GM06990 (cell line): Measurements from ENCODE around the gene GRIA4.

ENCODE experiments used
- DNase-seq: peaks from one replicate; pipeline ENCODE4 v3.0.0-alpha.2; 2011; ENCODE audit not compliant: insufficient read length; ENCODE audit errors: extremely low read depth
- H3K27me3 ChIP-seq: replicated peaks from 2 replicates; pipeline ENCODE4 v1.6.0; 2011; ENCODE audit warnings: low read length; ENCODE audit not compliant: control insufficient read depth, insufficient read depth
- H3K36me3 ChIP-seq: 2 replicates; pipeline ENCODE4 v1.5.1; 2011; ENCODE audit warnings: low read length; ENCODE audit not compliant: control insufficient read depth, insufficient read depth
- H3K4me3 ChIP-seq: replicated peaks from 2 replicates; pipeline ENCODE4 v1.5.1; 2011; ENCODE audit warnings: low read depth, mild to moderate bottlenecking, control low read depth, low read length
- TF ChIP-seq, protein P1 (sequence below): IDR thresholded peaks from 2 replicates; pipeline ENCODE4 v1.5.1; 2011; ENCODE audit warnings: low read length, control low read depth, mild to moderate bottlenecking, inconsistent platforms; ENCODE audit not compliant: insufficient read depth, poor library complexity, severe bottlenecking

GRIA4 gene

DNA sequence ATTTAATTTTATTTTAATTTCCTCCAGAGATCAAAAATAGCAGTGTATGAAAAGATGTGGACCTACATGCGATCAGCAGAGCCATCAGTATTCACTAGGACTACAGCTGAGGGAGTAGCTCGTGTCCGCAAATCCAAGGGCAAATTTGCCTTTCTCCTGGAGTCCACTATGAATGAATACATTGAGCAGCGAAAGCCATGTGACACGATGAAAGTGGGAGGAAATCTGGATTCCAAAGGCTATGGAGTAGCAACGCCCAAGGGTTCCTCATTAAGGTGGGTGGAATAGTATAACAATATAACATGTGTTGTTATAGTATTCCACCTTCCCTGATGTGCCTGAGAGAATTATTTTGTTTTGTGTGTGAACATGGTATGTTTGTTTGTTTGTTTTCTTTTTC lies 323.8 kb downstream of the GRIA4 start:
- Histone ChIP-seq H3K36me3 (no peaks in the 10 kb centered on the region), H3K4me3 (no peak overlapping the region), H3K27me3 (no peaks in the 10 kb centered on the region)
- DNase-seq = no peak
- TF ChIP-seq, protein P1, sequence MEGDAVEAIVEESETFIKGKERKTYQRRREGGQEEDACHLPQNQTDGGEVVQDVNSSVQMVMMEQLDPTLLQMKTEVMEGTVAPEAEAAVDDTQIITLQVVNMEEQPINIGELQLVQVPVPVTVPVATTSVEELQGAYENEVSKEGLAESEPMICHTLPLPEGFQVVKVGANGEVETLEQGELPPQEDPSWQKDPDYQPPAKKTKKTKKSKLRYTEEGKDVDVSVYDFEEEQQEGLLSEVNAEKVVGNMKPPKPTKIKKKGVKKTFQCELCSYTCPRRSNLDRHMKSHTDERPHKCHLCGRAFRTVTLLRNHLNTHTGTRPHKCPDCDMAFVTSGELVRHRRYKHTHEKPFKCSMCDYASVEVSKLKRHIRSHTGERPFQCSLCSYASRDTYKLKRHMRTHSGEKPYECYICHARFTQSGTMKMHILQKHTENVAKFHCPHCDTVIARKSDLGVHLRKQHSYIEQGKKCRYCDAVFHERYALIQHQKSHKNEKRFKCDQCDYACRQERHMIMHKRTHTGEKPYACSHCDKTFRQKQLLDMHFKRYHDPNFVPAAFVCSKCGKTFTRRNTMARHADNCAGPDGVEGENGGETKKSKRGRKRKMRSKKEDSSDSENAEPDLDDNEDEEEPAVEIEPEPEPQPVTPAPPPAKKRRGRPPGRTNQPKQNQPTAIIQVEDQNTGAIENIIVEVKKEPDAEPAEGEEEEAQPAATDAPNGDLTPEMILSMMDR = no peak

DNA sequence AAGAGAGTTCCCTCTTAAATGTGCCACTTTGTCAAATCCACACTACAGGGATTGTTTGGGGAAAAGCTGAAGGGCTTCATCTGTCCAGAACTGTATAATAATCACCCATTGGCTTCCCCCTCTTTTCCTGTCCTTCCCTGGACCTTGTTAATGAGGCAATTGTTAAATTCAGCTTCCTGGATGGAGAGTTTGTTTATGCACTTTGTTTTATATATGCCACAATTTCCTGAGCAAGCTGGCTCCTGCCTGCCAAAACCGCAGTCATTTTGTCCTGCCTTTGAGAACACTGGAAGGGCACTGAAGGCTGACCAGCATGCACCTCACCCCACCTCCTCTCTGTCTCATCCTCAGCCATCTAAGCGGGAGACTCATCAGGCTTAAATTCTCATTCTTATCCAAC lies 325.9 kb downstream of the GRIA4 start:
- no peak for DNase-seq
- Histone ChIP-seq H3K4me3 (no peak overlapping the region), H3K27me3 (no peaks in the 10 kb centered on the region), H3K36me3 (no peaks in the 10 kb centered on the region)
- TF ChIP-seq, protein P1 = no peak

DNA sequence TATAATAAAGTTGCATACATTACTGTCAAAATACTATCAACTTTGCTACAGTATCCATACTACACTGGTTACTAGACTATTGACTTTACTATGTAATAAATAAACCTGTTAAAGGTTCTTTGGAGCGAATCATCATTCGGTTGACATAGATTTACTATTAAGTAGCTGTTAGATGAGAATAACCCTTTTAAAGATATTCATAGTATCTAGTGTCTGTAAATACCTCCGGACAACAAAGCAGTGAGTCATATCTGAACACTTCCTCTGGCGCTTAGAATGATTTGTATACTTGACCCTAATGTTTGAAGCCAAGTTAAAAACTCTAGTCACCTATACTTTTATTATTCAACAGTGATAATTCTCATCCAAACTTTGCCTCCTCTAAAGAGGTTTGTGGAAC lies 327.5 kb downstream of the GRIA4 start:
- H3K27me3 ChIP-seq = no peaks in the 10 kb centered on the region
- TF ChIP-seq, protein P1 = no peak
- no peak for DNase-seq
- H3K36me3 ChIP-seq = no peaks in the 10 kb centered on the region
- no peak overlapping the region for H3K4me3 ChIP-seq

DNA sequence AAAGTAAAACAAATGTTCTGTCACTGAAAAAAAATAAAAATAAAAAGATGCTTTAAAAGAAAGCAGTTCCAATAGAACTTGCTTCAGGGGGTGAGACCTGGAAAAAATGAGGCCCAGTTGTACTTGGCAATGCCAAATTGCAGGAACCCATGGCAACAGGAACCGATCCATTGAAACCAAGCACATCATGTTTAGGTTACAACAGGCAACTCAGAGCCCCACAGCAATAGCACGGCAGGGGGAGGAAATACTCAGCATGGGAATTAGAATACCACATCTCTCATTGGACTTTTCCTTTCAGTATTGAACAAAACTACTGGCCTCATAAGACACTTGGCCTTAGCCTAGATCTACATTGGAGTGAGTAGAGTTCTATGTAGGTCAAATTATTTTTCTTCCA lies 327.9 kb downstream of the GRIA4 start:
- H3K27me3 ChIP-seq = no peaks in the 10 kb centered on the region
- TF ChIP-seq, protein P1 = no peak
- no peak overlapping the region for H3K4me3 ChIP-seq
- DNase-seq = no peak
- H3K36me3 ChIP-seq = no peaks in the 10 kb centered on the region

DNA sequence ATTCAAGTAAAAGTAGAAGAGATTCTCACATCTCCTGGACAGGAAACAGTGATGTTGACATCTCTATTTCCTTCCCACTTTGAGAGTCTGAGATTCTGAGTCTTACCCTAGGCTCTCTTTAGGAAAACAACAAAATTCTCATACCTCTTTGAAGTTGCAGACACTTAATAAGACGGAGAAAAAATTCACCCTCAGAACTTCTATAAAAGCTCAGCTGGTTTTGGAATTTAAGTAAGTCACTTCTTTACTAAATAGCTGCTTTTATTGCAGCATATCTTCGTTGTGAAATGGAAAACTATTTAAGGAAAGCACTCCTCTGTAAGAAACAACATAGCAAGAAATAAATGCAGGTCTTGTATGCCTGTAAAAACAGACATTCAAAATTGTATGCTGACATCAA lies 333.0 kb downstream of the GRIA4 start:
- no peaks in the 10 kb centered on the region for H3K36me3 ChIP-seq
- DNase-seq = no peak
- no peak overlapping the region for H3K4me3 ChIP-seq
- TF ChIP-seq, protein P1 = no peak
- no peaks in the 10 kb centered on the region for H3K27me3 ChIP-seq

DNA sequence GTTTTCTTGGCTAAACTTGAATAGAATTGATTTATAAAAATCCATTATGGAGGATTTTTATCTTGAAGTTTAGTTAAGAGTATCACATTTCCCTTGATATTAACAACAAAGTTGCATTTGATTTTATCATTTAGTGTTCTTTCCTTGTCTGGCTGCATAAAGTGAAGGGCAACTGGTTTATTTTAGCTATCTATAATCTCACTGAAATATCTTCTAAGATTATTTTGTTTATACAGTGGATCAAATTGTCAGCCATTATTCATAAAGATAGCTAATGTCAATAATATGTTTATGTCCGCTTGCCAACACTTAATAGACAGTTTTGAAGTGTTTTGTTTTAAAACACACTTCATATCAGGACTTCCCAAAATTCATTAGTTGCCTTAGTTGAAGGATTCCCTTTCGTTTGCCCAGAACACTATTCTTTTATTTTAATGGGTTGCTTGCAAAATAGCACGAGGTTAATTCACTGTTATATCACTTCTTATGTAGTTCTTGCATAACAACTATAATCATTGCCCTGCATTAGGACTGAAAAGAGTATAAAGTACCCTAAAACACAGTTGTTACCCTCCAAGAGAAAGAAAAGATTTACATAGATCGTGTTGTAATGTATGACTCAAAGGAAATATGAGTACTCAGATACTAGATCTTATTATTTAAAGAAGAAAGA lies 339.2 kb downstream of the GRIA4 start:
- TF ChIP-seq, protein P1 = no peak
- H3K36me3 ChIP-seq = no peaks in the 10 kb centered on the region
- DNase-seq = no peak
- no peak overlapping the region for H3K4me3 ChIP-seq
- no peaks in the 10 kb centered on the region for H3K27me3 ChIP-seq
